K562 (cell line): ENCODE results near the gene CALML6. TPM values are rescaled to one million over a fixed set of nuclear protein-coding genes. Genes with fewer than 3 reads are reported as not detected.

ENCODE experiments used
- BRF2 ChIP-seq: IDR thresholded peaks from 3 replicates; pipeline ENCODE4 v1.6.1; 2011; ENCODE audit warnings: borderline replicate concordance, mild to moderate bottlenecking; ENCODE audit not compliant: insufficient read length, insufficient read depth
- GABPB1 ChIP-seq: sonication (generic); formaldehyde crosslinking; IDR thresholded peaks from 2 replicates; pipeline ENCODE4 v1.8.0; 2022; ENCODE audit warnings: mild to moderate bottlenecking, missing genetic modification reagents
- IFI16 ChIP-seq: fragments of 250-450 bp; sonication (Bioruptor Pico); IDR thresholded peaks from 2 replicates; pipeline ENCODE4 v2.1.2; 2022; ENCODE audit warnings: mild to moderate bottlenecking, inconsistent platforms
- ILK ChIP-seq: fragments of 450-650 bp; IDR thresholded peaks from 2 replicates; pipeline ENCODE4 v1.6.1; 2016; ENCODE audit warnings: missing genetic modification characterization, low read depth, mild to moderate bottlenecking, missing compliant biosample characterization, moderate library complexity, borderline replicate concordance
- RBM22 ChIP-seq: fragments of 200-400 bp; formaldehyde crosslinking; IDR thresholded peaks from 2 replicates; pipeline ENCODE4 v1.6.1; 2018; ENCODE audit warnings: low read length, low read depth; ENCODE audit not compliant: poor library complexity, severe bottlenecking
- SREBF1 ChIP-seq: fragments of 150-350 bp; IDR thresholded peaks from 2 replicates; pipeline ENCODE4 v1.6.1; 2014; ENCODE audit warnings: antibody characterized with exemption, low read depth, low read length, borderline replicate concordance
- SRSF3 ChIP-seq: fragments of 200-400 bp; formaldehyde crosslinking; IDR thresholded peaks from 2 replicates; pipeline ENCODE4 v1.6.1; 2016; ENCODE audit warnings: mild to moderate bottlenecking, low read length, moderate library complexity; ENCODE audit not compliant: insufficient read depth
- TBL1XR1 ChIP-seq, 2 experiments: IDR thresholded peaks; 2 replicates each; pipeline ENCODE4 v1.6.1; 2012; ENCODE audit warnings: improper control_type of control experiment in 2 of 2, low read length in 2 of 2, mild to moderate bottlenecking in 1 of 2
- TBP ChIP-seq: optimal IDR thresholded peaks from 2 replicates; pipeline ENCODE3; 2011; ENCODE audit warnings: low read depth, low read length, improper control_type of control experiment
- ZNF146 ChIP-seq: IDR thresholded peaks from one replicate; pipeline ENCODE4 v1.6.1; 2018; ENCODE audit warnings: missing compliant biosample characterization; ENCODE audit not compliant: unreplicated experiment
- ZNF24 ChIP-seq: fragments of 450-650 bp; IDR thresholded peaks from 2 replicates; pipeline ENCODE4 v1.6.1; 2016
- ZNF408 ChIP-seq: fragments of 250-450 bp; sonication (Bioruptor Pico); IDR thresholded peaks from 2 replicates; pipeline ENCODE4 v1.4.0; 2020; ENCODE audit warnings: low read depth, mild to moderate bottlenecking, moderate library complexity
- ZNF41 ChIP-seq: fragments of 250-450 bp; sonication (Bioruptor Pico); conservative IDR thresholded peaks from 2 replicates; pipeline ENCODE4 v1.4.0; 2020; ENCODE audit warnings: mild to moderate bottlenecking
- ZNF507 ChIP-seq: conservative IDR thresholded peaks from 2 replicates; pipeline ENCODE4 v1.6.1; 2017; ENCODE audit warnings: missing genetic modification characterization, missing compliant biosample characterization
- ZNF518B ChIP-seq: fragments of 250-450 bp; sonication (Bioruptor Pico); IDR thresholded peaks from 2 replicates; pipeline ENCODE4 v1.5.0; 2021; ENCODE audit warnings: mild to moderate bottlenecking, moderate library complexity
- polyA plus RNA-seq, 8 experiments: library from polyadenylated mRNA; depleted of rRNA in 4 of 8; stranded (reverse) in 5 of 8; unstranded in 3 of 8; fragments of >200 nt; fragmentation: Nextera tagmentation in 2 of 8; fragmentation: Illumina TruSeq in 1 of 8; extraction: Ambion mirVana in 2 of 8; extraction: Trizol in 1 of 8; gene quantifications; 2 replicates each; pipeline versions ENCODE4 v1.2.1 to v1.2.3, GENCODE V29; 2011 to 2014; ENCODE audit warnings: inconsistent platforms in 1 of 8, missing spikeins in 1 of 8
- total RNA-seq, 7 experiments: library from RNA; depleted of rRNA in 6 of 7; stranded (reverse); fragments of >200 nt in 6 of 7; fragmentation: Illumina TruSeq in 2 of 7; extraction: Trizol in 2 of 7; gene quantifications; 2 replicates each; pipeline versions ENCODE4 v1.2.1 to v1.2.3, GENCODE V29; 2011 to 2021; ENCODE audit warnings: low replicate concordance in 1 of 7
- TF ChIP-seq, protein P1 (sequence below), 2 experiments: IDR thresholded peaks; 2 replicates each; pipeline ENCODE4 v1.6.1; 2011; ENCODE audit warnings: borderline replicate concordance in 1 of 2, control low read depth in 1 of 2, low read depth in 1 of 2, low read length in 1 of 2, mild to moderate bottlenecking in 1 of 2, mixed read lengths in 1 of 2, moderate library complexity in 1 of 2; ENCODE audit not compliant: insufficient read depth in 1 of 2, insufficient read length in 1 of 2, poor library complexity in 1 of 2, severe bottlenecking in 1 of 2; ENCODE audit errors: extremely low read depth in 1 of 2
- TF ChIP-seq, protein P2 (sequence below): fragments of 450-650 bp; formaldehyde crosslinking; IDR thresholded peaks from 2 replicates; pipeline ENCODE4 v1.4.0; 2022; ENCODE audit warnings: missing genetic modification characterization

The CALML6 gene
- total and polyA plus RNA-seq, 9 of the 15 experiments (the other 6 are each of a cell fraction or from before 2014, with no cell fraction given) = 0.14 TPM; not detected in 8

DNA sequence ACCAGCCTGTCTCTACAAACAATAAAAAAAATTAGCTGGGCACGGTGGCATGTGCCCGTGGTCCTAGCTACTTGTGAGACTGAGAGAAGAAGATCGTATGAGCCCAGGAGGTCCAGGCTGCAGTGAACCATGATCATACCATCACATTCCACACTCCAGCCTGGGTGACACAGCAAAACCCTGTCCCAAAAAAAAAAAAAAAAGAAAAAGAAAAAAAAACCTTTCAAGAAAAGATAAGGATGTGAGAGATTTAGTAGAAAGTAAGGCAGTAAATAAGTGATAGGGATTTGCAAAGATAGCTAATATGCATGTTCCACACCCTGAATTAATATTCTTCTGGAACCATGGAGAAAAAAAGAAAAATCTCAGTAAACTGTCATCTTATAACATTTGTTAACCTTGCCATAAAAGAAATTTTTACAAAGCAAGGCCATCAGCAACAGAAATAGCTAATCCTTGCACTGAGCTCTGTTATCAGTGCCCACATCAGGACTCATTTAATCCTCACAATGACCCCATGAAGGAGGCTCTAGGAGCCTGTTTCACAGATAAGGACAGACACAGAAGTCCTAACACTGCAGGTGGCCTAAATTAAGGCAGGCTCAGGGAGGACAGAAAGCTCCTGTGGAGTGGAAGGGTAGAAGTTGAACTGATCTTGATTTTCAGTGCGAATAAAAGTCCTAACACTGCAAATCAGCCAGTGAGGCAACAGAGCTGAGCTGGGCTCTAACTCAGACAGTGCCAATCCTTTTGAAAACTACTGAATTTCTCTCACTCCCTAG lies 31.8 kb upstream of the CALML6 start (continued):
- no peak for TF ChIP-seq ZNF146
- TF ChIP-seq RBM22 = no peak
- TF ChIP-seq BRF2 = no peak
- no peak for TF ChIP-seq ZNF507 (tag)
- no peak for TF ChIP-seq ZNF518B (CRISPR knock-in tag)
- no peak for TF ChIP-seq ZNF408 (CRISPR knock-in tag)
- no peak for TF ChIP-seq ILK (tag)
- no peak for TF ChIP-seq ZNF24
- TF ChIP-seq, protein P1, sequence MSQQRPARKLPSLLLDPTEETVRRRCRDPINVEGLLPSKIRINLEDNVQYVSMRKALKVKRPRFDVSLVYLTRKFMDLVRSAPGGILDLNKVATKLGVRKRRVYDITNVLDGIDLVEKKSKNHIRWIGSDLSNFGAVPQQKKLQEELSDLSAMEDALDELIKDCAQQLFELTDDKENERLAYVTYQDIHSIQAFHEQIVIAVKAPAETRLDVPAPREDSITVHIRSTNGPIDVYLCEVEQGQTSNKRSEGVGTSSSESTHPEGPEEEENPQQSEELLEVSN (IDR thresholded peaks at IDR 0.05; ENCODE audit: borderline replicate concordance in 1 of 2, extremely low read depth in 1 of 2, insufficient read depth in 1 of 2, insufficient read length in 1 of 2, low read depth in 1 of 2, low read length in 1 of 2, poor library complexity in 1 of 2, severe bottlenecking in 1 of 2) = no peak
- TF ChIP-seq SRSF3 = no peak
- no peak for TF ChIP-seq GABPB1 (CRISPR knock-in tag)
- no peak for TF ChIP-seq TBP
- TF ChIP-seq SREBF1 = no peak
- TF ChIP-seq IFI16 = no peak
- TF ChIP-seq ZNF41 (CRISPR knock-in tag) = no peak
- TF ChIP-seq, protein P2, sequence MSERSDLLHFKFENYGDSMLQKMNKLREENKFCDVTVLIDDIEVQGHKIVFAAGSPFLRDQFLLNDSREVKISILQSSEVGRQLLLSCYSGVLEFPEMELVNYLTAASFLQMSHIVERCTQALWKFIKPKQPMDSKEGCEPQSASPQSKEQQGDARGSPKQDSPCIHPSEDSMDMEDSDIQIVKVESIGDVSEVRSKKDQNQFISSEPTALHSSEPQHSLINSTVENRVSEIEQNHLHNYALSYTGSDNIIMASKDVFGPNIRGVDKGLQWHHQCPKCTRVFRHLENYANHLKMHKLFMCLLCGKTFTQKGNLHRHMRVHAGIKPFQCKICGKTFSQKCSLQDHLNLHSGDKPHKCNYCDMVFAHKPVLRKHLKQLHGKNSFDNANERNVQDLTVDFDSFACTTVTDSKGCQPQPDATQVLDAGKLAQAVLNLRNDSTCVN (CRISPR knock-in tag) = no peak
- peak in 1 of 2 experiments; percentile 61; a peak in 1 of 4 replicates for TF ChIP-seq TBL1XR1 (IDR thresholded peaks at IDR 0.05; ENCODE audit: low read length in 2 of 2)
